KOPT-K1 (cell line): ENCODE results near the gene ACSL5.

Experiments used
- H3K27ac ChIP-seq: fragments of 200-600 bp; sonication (generic); 2 replicates; pipeline ENCODE4 v1.5.1; 2016; ENCODE audit warnings: antibody characterized with exemption, mild to moderate bottlenecking, low read depth, low read length; ENCODE audit not compliant: poor library complexity, severe bottlenecking
- H3K36me3 ChIP-seq: fragments of 200-600 bp; sonication (generic); 2 replicates; pipeline ENCODE4 v1.5.1; 2017; ENCODE audit warnings: antibody characterized with exemption, mild to moderate bottlenecking, low read length, moderate library complexity; ENCODE audit not compliant: insufficient read depth
- H3K9me3 ChIP-seq: fragments of 200-600 bp; sonication (generic); 2 replicates; pipeline ENCODE4 v1.5.1; 2017; ENCODE audit warnings: antibody characterized with exemption, low read length, mild to moderate bottlenecking; ENCODE audit not compliant: insufficient read depth, poor library complexity, severe bottlenecking

The ACSL5 gene

GRCh38 chr10:112345202-112345601 lies 28.7 kb upstream of the ACSL5 start:
- H3K9me3 ChIP-seq: no peaks in the 10 kb centered on the region
- no peak overlapping the region for H3K27ac ChIP-seq
- H3K36me3 ChIP-seq: no peaks in the 10 kb centered on the region

DNA sequence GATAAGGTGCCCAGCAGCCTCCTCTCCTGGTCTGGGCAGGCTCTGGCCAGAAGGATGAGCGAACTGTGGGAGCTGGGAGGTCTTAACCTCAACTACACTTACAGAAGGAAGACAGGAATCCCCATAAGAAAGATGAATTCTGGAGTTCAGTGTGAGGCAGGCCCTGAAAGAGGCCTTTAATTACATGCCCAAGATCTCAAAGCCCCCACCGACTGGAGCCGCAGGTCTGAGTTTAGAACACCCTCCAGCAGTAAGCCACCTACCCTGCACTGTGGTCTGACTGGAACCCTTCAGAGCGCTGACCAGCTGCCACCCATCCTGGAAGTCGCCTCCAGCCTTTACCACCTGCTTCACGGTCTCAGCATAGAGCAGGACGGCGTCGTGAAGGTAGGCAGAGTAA lies 28.2 kb upstream of the ACSL5 start:
- Histone ChIP-seq H3K36me3 (no peaks in the 10 kb centered on the region), H3K9me3 (no peaks in the 10 kb centered on the region), H3K27ac (no peak overlapping the region)

GRCh38 chr10:112346774-112347173 lies 27.1 kb upstream of the ACSL5 start:
- H3K36me3 ChIP-seq: no peaks in the 10 kb centered on the region
- no peaks in the 10 kb centered on the region for H3K9me3 ChIP-seq
- H3K27ac ChIP-seq: no peak overlapping the region

GRCh38 chr10:112347709-112348671 lies 25.9 kb upstream of the ACSL5 start:
- Histone ChIP-seq H3K36me3 (no peaks in the 10 kb centered on the region), H3K27ac (no peak overlapping the region), H3K9me3 (no peaks in the 10 kb centered on the region)

- Histone ChIP-seq H3K36me3 (no peaks in the 10 kb centered on the region), H3K27ac (no peak overlapping the region), H3K9me3 (no peaks in the 10 kb centered on the region)
Observed at GRCh38 chr10:112348759-112349158, 25.2 kb upstream of the ACSL5 start.

- Histone ChIP-seq H3K36me3 (no peaks in the 10 kb centered on the region), H3K9me3 (no peaks in the 10 kb centered on the region), H3K27ac (no peak overlapping the region)
Observed at GRCh38 chr10:112349521-112350085, 24.3 kb upstream of the ACSL5 start.

DNA sequence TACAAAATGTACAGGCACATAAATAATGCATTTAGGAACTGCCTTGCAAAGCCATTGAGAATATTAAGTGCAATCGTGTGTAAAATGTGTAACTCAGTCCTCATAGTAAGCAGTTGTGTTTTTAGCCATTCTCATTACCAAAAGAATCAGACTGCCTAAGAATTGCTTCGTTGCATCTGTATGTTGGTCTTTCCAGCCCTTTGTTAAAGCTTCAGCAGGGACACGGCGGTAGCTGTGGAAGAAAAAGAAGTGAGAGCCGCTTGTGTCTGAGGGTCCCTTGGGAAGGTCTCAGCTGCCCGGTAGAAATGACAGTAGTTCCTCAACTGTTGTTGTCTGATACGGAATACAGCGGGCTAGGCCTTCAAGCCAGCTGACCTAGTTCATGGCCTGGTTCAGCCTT lies 22.8 kb upstream of the ACSL5 start:
- no peaks in the 10 kb centered on the region for H3K36me3 ChIP-seq
- no peak overlapping the region for H3K27ac ChIP-seq

GRCh38 chr10:112352044-112352443 lies 21.9 kb upstream of the ACSL5 start:
- Histone ChIP-seq H3K27ac (no peak overlapping the region), H3K9me3 (no peaks in the 10 kb centered on the region), H3K36me3 (no peaks in the 10 kb centered on the region)

More for the DNA sequence above, 22.8 kb upstream of the ACSL5 start:
- H3K9me3 ChIP-seq: no peaks in the 10 kb centered on the region

- Histone ChIP-seq H3K36me3 (no peaks in the 10 kb centered on the region), H3K27ac (no peak overlapping the region), H3K9me3 (no peaks in the 10 kb centered on the region)
Observed at GRCh38 chr10:112353046-112353445, 20.9 kb upstream of the ACSL5 start.

GRCh38 chr10:112356686-112357085 lies 17.2 kb upstream of the ACSL5 start:
- Histone ChIP-seq H3K36me3 (no peaks in the 10 kb centered on the region), H3K9me3 (no peaks in the 10 kb centered on the region), H3K27ac (no peak overlapping the region)

- no peaks in the 10 kb centered on the region for H3K36me3 ChIP-seq
- H3K27ac ChIP-seq: no peak overlapping the region
- no peaks in the 10 kb centered on the region for H3K9me3 ChIP-seq
Observed at GRCh38 chr10:112359606-112360307, 14.2 kb upstream of the ACSL5 start.

DNA sequence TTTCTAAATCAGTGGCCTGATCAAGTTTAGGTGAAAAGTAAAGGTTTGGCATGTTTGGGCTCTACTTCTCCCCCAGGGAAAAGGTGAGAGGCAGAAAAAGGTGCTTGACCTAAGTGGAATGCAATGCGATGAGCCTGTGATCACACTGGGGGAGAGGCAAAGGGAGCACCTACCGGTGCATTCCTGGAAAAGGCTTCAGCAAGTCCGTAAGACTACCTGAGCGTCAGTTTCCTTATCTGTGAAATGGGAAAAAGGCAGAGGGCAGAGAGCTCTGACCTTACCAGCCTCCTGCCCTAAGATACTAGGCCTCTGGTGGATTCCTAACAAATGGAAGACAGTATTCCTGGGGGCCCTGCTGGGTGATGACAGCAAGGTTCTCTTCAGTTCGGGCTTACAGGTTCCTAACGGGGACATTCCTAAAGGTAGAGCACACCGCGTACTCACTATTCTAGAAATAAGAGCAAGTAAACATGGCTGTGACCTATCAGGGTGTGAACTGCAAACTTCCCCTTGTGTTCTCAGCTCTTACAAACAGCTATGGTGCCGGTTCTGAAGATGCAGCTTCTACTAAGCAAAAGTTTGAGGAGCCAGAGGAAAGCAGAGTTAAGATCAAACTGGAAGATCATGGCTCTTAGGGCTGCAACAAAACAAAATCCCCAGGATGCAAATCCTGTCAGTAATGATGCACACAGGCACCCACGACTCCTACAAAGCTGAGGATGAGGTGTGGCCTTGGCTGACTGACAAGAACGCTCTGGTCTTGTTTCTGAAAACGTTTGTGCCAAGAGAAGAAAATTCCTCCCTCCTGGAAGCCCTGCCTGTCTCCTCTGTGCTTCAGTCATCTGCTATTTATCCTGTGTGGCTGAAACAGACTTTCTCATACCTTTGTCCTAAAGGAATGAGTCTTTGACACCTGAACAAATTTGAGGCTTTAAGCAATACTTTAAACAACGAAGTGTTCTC lies 13.3 kb upstream of the ACSL5 start:
- no peak overlapping the region for H3K27ac ChIP-seq
- no peaks in the 10 kb centered on the region for H3K36me3 ChIP-seq
- H3K9me3 ChIP-seq: no peaks in the 10 kb centered on the region

DNA sequence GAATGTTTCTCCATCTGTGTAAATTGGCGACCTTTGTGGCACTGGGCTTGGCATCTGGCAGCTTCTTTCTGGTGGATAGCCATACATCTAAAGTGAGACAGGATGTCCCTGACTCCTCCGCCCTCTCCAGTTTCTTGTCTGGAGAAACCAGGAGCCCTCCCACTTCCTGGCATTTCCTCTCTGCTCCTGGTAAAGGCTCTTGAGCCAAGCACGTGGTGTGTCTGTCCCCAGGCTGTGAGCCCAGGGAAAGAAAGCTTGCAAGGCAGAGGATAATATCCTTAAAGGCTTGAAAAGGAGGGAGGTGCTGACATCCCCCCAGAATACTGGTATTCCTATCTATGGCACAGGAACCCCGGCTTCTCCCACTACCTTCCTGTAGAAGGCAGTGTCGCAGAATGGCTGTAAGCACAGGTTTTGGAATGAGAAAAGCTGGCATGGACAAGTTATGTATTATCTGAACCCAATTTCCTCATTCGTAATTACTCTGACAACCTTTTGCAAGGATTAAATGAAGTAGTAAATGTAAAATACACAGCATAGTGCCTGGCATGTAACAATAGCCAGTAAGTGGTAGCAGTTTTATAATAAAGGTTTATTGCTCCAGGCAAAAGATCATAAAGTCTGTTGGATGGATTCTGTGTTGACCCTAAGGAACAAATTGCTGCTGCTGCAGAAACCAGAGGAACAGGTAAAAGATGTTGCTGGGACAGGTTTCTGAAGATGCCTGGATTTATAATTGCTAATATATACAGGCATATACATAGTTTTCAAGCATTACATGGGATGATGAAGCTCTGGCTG lies 11.8 kb upstream of the ACSL5 start:
- Histone ChIP-seq H3K27ac (no peak overlapping the region), H3K9me3 (no peaks in the 10 kb centered on the region), H3K36me3 (no peaks in the 10 kb centered on the region)

DNA sequence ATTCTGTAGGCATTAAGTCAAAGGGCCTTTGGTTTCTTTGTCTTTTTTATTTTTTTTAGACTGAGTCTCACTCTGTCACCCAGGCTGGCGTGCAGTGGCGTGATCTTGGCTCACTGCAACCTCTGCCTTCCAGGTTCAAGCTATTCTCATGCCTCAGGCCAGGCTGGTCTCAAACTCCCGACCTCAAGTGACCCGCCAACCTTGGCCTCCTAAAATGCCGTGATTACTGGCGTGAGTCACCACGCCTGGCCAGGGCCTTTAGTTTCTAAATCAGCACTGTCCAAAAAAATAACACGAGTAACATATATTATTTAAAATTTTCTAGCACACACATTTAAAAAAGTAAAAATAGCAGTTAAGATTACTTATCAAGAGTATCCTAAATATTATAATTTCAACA lies 11.1 kb upstream of the ACSL5 start:
- H3K36me3 ChIP-seq: no peaks in the 10 kb centered on the region
- no peaks in the 10 kb centered on the region for H3K9me3 ChIP-seq
- H3K27ac ChIP-seq: no peak overlapping the region
